Loucy (cell line): ENCODE results near the gene JAM2.

Experiments used
- H2AFZ ChIP-seq: fragments of 200-600 bp; sonication (generic); 2 replicates; pipeline ENCODE4 v1.6.0; 2016; ENCODE audit warnings: antibody characterized with exemption, mild to moderate bottlenecking, low read length, moderate library complexity
- H3F3A ChIP-seq: fragments of 200-600 bp; 2 replicates; pipeline ENCODE4 v1.6.0; 2016; ENCODE audit warnings: antibody characterized with exemption, low read depth, mild to moderate bottlenecking
- H3K27me3 ChIP-seq: fragments of 200-600 bp; sonication (generic); 2 replicates; pipeline ENCODE4 v1.6.1; 2014; ENCODE audit warnings: low read length, mild to moderate bottlenecking; ENCODE audit not compliant: insufficient read depth, poor library complexity, severe bottlenecking
- H3K36me3 ChIP-seq: fragments of 200-600 bp; sonication (generic); 2 replicates; pipeline ENCODE4 v1.6.1; 2016; ENCODE audit warnings: low read length; ENCODE audit not compliant: insufficient read depth
- H3K4me1 ChIP-seq: fragments of 200-600 bp; sonication (generic); 2 replicates; pipeline ENCODE4 v1.5.1; 2014; ENCODE audit warnings: low read length, mild to moderate bottlenecking; ENCODE audit not compliant: insufficient read depth, poor library complexity, severe bottlenecking
- H3K4me2 ChIP-seq: fragments of 200-600 bp; sonication (generic); 2 replicates; pipeline ENCODE4 v1.6.0; 2014; ENCODE audit warnings: antibody characterized with exemption, low read length, low read depth, mild to moderate bottlenecking; ENCODE audit not compliant: poor library complexity, severe bottlenecking
- H3K4me3 ChIP-seq: fragments of 200-600 bp; sonication (generic); 2 replicates; pipeline ENCODE4 v1.5.1; 2014; ENCODE audit warnings: low read length, mild to moderate bottlenecking, mixed read lengths; ENCODE audit not compliant: poor library complexity, severe bottlenecking
- H3K79me2 ChIP-seq: fragments of 200-600 bp; sonication (generic); 2 replicates; pipeline ENCODE4 v1.6.1; 2014; ENCODE audit warnings: low read length; ENCODE audit not compliant: insufficient read depth
- H3K9ac ChIP-seq: fragments of 200-600 bp; sonication (generic); 2 replicates; pipeline ENCODE4 v1.6.0; 2014; ENCODE audit warnings: mild to moderate bottlenecking, low read depth, low read length, moderate library complexity; ENCODE audit not compliant: poor library complexity, severe bottlenecking
- H3K9me2 ChIP-seq: fragments of 200-600 bp; sonication (generic); replicated peaks from 2 replicates; pipeline ENCODE4 v1.6.1; 2016; ENCODE audit warnings: low read depth, low read length, mixed read lengths
- H3K9me3 ChIP-seq: fragments of 200-600 bp; sonication (generic); 2 replicates; pipeline ENCODE4 v1.6.1; 2014; ENCODE audit warnings: mild to moderate bottlenecking, antibody characterized with exemption, low read length, low read depth; ENCODE audit not compliant: insufficient read depth
- H4K20me1 ChIP-seq: fragments of 200-600 bp; sonication (generic); 2 replicates; pipeline ENCODE4 v1.6.0; 2014; ENCODE audit warnings: antibody characterized with exemption, low read length, mild to moderate bottlenecking; ENCODE audit not compliant: insufficient read depth, poor library complexity, severe bottlenecking
- EZH2phosphoT487 ChIP-seq: fragments of 200-600 bp; IDR thresholded peaks from 2 replicates; pipeline ENCODE4 v1.6.1; 2018; ENCODE audit warnings: antibody characterized with exemption, mild to moderate bottlenecking, moderate library complexity, borderline replicate concordance
- TF ChIP-seq, protein P1 (sequence below): fragments of 200-600 bp; sonication (generic); conservative IDR thresholded peaks from 2 replicates; pipeline ENCODE4 v1.5.1; 2014; ENCODE audit warnings: mild to moderate bottlenecking, antibody characterized with exemption, low read length

JAM2 gene

GRCh38 chr21:25676451-25676850, 37.4 kb downstream of the JAM2 start:
- H3K79me2 ChIP-seq = no peaks in the 10 kb centered on the region
- H3K4me3 ChIP-seq = no peak overlapping the region
- no peak overlapping the region for H3K4me2 ChIP-seq
- H2AFZ ChIP-seq = no peak overlapping the region
- H3K9me2 ChIP-seq = no peaks in the 10 kb centered on the region
- H3K4me1 ChIP-seq = no peaks in the 10 kb centered on the region
- no peaks in the 10 kb centered on the region for H3K36me3 ChIP-seq
- H3K9ac ChIP-seq = no peak overlapping the region
- no peaks in the 10 kb centered on the region for H4K20me1 ChIP-seq
- no peak for TF ChIP-seq EZH2phosphoT487
- TF ChIP-seq, protein P1, sequence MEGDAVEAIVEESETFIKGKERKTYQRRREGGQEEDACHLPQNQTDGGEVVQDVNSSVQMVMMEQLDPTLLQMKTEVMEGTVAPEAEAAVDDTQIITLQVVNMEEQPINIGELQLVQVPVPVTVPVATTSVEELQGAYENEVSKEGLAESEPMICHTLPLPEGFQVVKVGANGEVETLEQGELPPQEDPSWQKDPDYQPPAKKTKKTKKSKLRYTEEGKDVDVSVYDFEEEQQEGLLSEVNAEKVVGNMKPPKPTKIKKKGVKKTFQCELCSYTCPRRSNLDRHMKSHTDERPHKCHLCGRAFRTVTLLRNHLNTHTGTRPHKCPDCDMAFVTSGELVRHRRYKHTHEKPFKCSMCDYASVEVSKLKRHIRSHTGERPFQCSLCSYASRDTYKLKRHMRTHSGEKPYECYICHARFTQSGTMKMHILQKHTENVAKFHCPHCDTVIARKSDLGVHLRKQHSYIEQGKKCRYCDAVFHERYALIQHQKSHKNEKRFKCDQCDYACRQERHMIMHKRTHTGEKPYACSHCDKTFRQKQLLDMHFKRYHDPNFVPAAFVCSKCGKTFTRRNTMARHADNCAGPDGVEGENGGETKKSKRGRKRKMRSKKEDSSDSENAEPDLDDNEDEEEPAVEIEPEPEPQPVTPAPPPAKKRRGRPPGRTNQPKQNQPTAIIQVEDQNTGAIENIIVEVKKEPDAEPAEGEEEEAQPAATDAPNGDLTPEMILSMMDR = no peak
- H3F3A ChIP-seq = no peaks in the 10 kb centered on the region
- no peaks in the 10 kb centered on the region for H3K27me3 ChIP-seq
- H3K9me3 ChIP-seq = no peaks in the 10 kb centered on the region

GRCh38 chr21:25682382-25682781, 43.3 kb downstream of the JAM2 start:
- no peak overlapping the region for H3K4me3 ChIP-seq
- H3K9me2 ChIP-seq = no peaks in the 10 kb centered on the region
- no peaks in the 10 kb centered on the region for H3K79me2 ChIP-seq
- H3K27me3 ChIP-seq = no peaks in the 10 kb centered on the region
- no peaks in the 10 kb centered on the region for H3F3A ChIP-seq
- no peaks in the 10 kb centered on the region for H4K20me1 ChIP-seq
- H3K4me1 ChIP-seq = no peaks in the 10 kb centered on the region
- H3K9ac ChIP-seq = no peak overlapping the region
- H3K4me2 ChIP-seq = no peak overlapping the region
- no peaks in the 10 kb centered on the region for H3K9me3 ChIP-seq
- TF ChIP-seq, protein P1 = no peak
- TF ChIP-seq EZH2phosphoT487 = no peak
- H2AFZ ChIP-seq = no peak overlapping the region
- no peaks in the 10 kb centered on the region for H3K36me3 ChIP-seq

DNA sequence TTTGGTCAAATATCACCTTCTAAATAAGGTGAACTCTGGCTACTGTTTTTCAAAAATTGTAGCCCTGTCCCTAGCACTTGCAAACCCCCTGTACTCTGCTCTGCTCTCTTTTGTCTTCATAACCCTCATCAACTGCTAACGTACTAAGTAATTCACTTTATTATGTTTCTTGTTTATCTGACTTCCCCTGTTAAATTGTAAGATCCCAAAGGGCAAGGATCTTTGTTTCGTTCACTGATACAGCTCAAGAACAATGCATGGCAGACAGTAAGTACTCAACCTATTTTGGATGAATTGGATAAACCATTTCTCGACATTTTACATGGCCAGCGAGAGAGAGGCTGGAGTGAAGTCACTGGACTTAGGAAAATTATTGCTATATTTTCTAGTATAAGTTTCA, 48.7 kb downstream of the JAM2 start:
- H3K4me2 ChIP-seq = no peak overlapping the region
- H3K4me1 ChIP-seq = no peaks in the 10 kb centered on the region
- H3K4me3 ChIP-seq = no peak overlapping the region
- H3F3A ChIP-seq = no peaks in the 10 kb centered on the region
- no peaks in the 10 kb centered on the region for H3K9me3 ChIP-seq
- no peak overlapping the region for H3K9ac ChIP-seq
- no peaks in the 10 kb centered on the region for H3K27me3 ChIP-seq
- TF ChIP-seq EZH2phosphoT487 = no peak
- TF ChIP-seq, protein P1 = no peak
- no peaks in the 10 kb centered on the region for H3K9me2 ChIP-seq
- no peaks in the 10 kb centered on the region for H3K79me2 ChIP-seq
- H2AFZ ChIP-seq = no peak overlapping the region
- no peaks in the 10 kb centered on the region for H3K36me3 ChIP-seq
- H4K20me1 ChIP-seq = no peaks in the 10 kb centered on the region
